H1 (cell line): ENCODE measurements around the gene OR51G2. TPM values are rescaled to one million over a fixed set of nuclear protein-coding genes. Genes with fewer than 3 reads are reported as not detected.

ENCODE experiments used
- CTCF ChIA-PET: fragments of 300-600 bp; sonication (Branson Sonifier 250); formaldehyde crosslinking; loops from one replicate; lab custom pipeline; 2021; ENCODE audit not compliant: partially characterized antibody; lab: Charles Lee
- POLR2A ChIA-PET: fragments of 300-600 bp; sonication (Branson Sonifier 250); formaldehyde crosslinking; loops from one replicate; lab custom pipeline; 2021; ENCODE audit warnings: inconsistent platforms; ENCODE audit not compliant: partially characterized antibody; lab: Charles Lee
- DNase-seq, 2 experiments: peaks; one replicate each; pipeline versions ENCODE4 v3.0.0 to v3.0.0-alpha.2; 2010 to 2022; ENCODE audit warnings: low spot score in 2 of 2, low read depth in 1 of 2, mixed read lengths in 1 of 2
- FAIRE-seq: peaks from 2 replicates; lab custom pipeline; 2011; peaks lifted over from hg19 to GRCh38; lab: Jason Lieb, UNC
- H2AFZ ChIP-seq: 2 replicates; pipeline ENCODE4 v1.8.1; 2012; ENCODE audit warnings: low read length, inconsistent platforms
- H2AK5ac ChIP-seq: 2 replicates; pipeline ENCODE4 v1.6.1; 2013; ENCODE audit warnings: low read depth, low read length
- H2BK120ac ChIP-seq: replicated peaks from 2 replicates; pipeline ENCODE3; 2013; ENCODE audit warnings: low read depth, low read length, inconsistent platforms
- H2BK12ac ChIP-seq: 2 replicates; pipeline ENCODE4 v1.6.1; 2013; ENCODE audit warnings: low read depth, low read length
- H2BK15ac ChIP-seq: 2 replicates; pipeline ENCODE4 v1.6.1; 2013; ENCODE audit warnings: low read length
- H2BK20ac ChIP-seq: 2 replicates; pipeline ENCODE4 v1.6.1; 2013; ENCODE audit warnings: low read length
- H2BK5ac ChIP-seq: 2 replicates; pipeline ENCODE4 v1.6.1; 2013; ENCODE audit warnings: low read depth, low read length
- H3K14ac ChIP-seq: 2 replicates; pipeline ENCODE4 v1.6.1; 2013; ENCODE audit warnings: inconsistent platforms; ENCODE audit not compliant: insufficient read length
- H3K18ac ChIP-seq: 2 replicates; pipeline ENCODE4 v1.6.1; 2013; ENCODE audit warnings: low read length; ENCODE audit errors: extremely low read depth
- H3K23ac ChIP-seq: 2 replicates; pipeline ENCODE4 v1.6.1; 2013; ENCODE audit warnings: inconsistent platforms; ENCODE audit not compliant: insufficient read length
- H3K23me2 ChIP-seq: 2 replicates; pipeline ENCODE4 v1.6.1; 2013; ENCODE audit warnings: low read depth, low read length
- H3K27ac ChIP-seq: 2 replicates; pipeline ENCODE4 v1.6.1; 2011; ENCODE audit warnings: low read depth, low read length, inconsistent platforms
- H3K27me3 ChIP-seq, 4 experiments: replicated peaks in 1 of 4; 1 replicate in 1 of 4; 2 replicates in 3 of 4; pipeline versions ENCODE4 v1.6.1 to v1.8.1; 2011 to 2013; ENCODE audit warnings: low read length in 3 of 4, mild to moderate bottlenecking in 3 of 4, inconsistent platforms in 2 of 4, mixed read lengths in 2 of 4, moderate library complexity in 1 of 4; ENCODE audit not compliant: control insufficient read depth in 3 of 4, insufficient read depth in 3 of 4; ENCODE audit errors: extremely low read depth in 1 of 4
- H3K36me3 ChIP-seq, 4 experiments: 2 replicates each; pipeline versions ENCODE4 v1.6.1 to v1.8.1; 2011 to 2013; ENCODE audit warnings: mild to moderate bottlenecking in 4 of 4, low read length in 3 of 4, moderate library complexity in 2 of 4, control low read depth in 1 of 4, inconsistent platforms in 1 of 4; ENCODE audit not compliant: insufficient read depth in 4 of 4, control insufficient read depth in 2 of 4
- H3K4ac ChIP-seq: replicated peaks from 2 replicates; pipeline ENCODE3; 2013; ENCODE audit warnings: low read length, low read depth, mixed read lengths, inconsistent platforms; ENCODE audit not compliant: insufficient read length
- H3K4me1 ChIP-seq, 4 experiments: replicated peaks in 1 of 4; 1 replicate in 1 of 4; 2 replicates in 3 of 4; pipeline versions ENCODE4 v1.6.1 to v1.8.1; 2011 to 2013; ENCODE audit warnings: low read length in 3 of 4, inconsistent platforms in 2 of 4, mixed read lengths in 1 of 4; ENCODE audit not compliant: insufficient read depth in 4 of 4, control insufficient read depth in 3 of 4
- H3K4me2 ChIP-seq, 2 experiments: 2 replicates each; pipeline versions ENCODE4 v1.6.1 to v1.8.1; 2011 to 2013; ENCODE audit warnings: low read depth in 2 of 2, low read length in 2 of 2, control low read depth in 1 of 2, inconsistent platforms in 1 of 2, mild to moderate bottlenecking in 1 of 2; ENCODE audit not compliant: insufficient read depth in 1 of 2
- H3K4me3 ChIP-seq, 4 experiments: fragments of 200-600, 300-600 bp in 1 of 4; sonication (generic), shearing (Covaris generic), sonication (Bioruptor Twin) in 1 of 4; 2 replicates each; pipeline versions ENCODE4 v1.5.1 to v1.8.1; 2011 to 2016; ENCODE audit warnings: low read length in 4 of 4, low read depth in 3 of 4, control low read depth in 2 of 4, inconsistent platforms in 2 of 4, mild to moderate bottlenecking in 2 of 4, mixed read lengths in 1 of 4, moderate library complexity in 1 of 4; ENCODE audit not compliant: insufficient read depth in 2 of 4; ENCODE audit errors: extremely low read depth in 1 of 4
- H3K56ac ChIP-seq: replicated peaks from 2 replicates; pipeline ENCODE3; 2013; ENCODE audit warnings: low read depth, mild to moderate bottlenecking, mixed read lengths, low read length, inconsistent platforms; ENCODE audit not compliant: insufficient read length
- H3K79me1 ChIP-seq: 2 replicates; pipeline ENCODE4 v1.6.1; 2013; ENCODE audit warnings: low read depth, low read length, control low read depth
- H3K79me2 ChIP-seq, 2 experiments: 2 replicates each; pipeline versions ENCODE4 v1.6.1 to v1.8.1; 2012 to 2013; ENCODE audit warnings: low read length in 2 of 2, mild to moderate bottlenecking in 2 of 2, inconsistent platforms in 1 of 2; ENCODE audit not compliant: insufficient read depth in 2 of 2, control insufficient read depth in 1 of 2
- H3K9ac ChIP-seq, 4 experiments: replicated peaks in 1 of 4; 1 replicate in 1 of 4; 2 replicates in 3 of 4; pipeline versions ENCODE4 v1.6.1 to v1.8.1; 2011 to 2013; ENCODE audit warnings: low read depth in 3 of 4, low read length in 3 of 4, control low read depth in 2 of 4, mild to moderate bottlenecking in 2 of 4, moderate library complexity in 2 of 4, inconsistent platforms in 1 of 4; ENCODE audit errors: extremely low read depth in 1 of 4
- H3K9me3 ChIP-seq, 2 experiments: 2 replicates each; pipeline versions ENCODE4 v1.6.1 to v1.8.1; 2012 to 2013; ENCODE audit warnings: mild to moderate bottlenecking in 2 of 2, moderate library complexity in 2 of 2, control low read depth in 1 of 2, inconsistent platforms in 1 of 2, low read depth in 1 of 2, low read length in 1 of 2, mixed read lengths in 1 of 2; ENCODE audit not compliant: insufficient read depth in 2 of 2
- H4K20me1 ChIP-seq, 2 experiments: replicated peaks in 1 of 2; 2 replicates each; pipeline versions ENCODE3 to v1.8.1; 2011 to 2013; ENCODE audit warnings: inconsistent platforms in 2 of 2, low read length in 2 of 2, mild to moderate bottlenecking in 1 of 2; ENCODE audit not compliant: insufficient read depth in 2 of 2, control insufficient read depth in 1 of 2
- H4K5ac ChIP-seq: 2 replicates; pipeline ENCODE4 v1.6.1; 2013; ENCODE audit warnings: low read length, low read depth, mixed read lengths, inconsistent platforms; ENCODE audit not compliant: insufficient read length
- H4K8ac ChIP-seq: 2 replicates; pipeline ENCODE4 v1.8.0; 2013; ENCODE audit warnings: mild to moderate bottlenecking, moderate library complexity, low read length, inconsistent platforms; ENCODE audit not compliant: insufficient read depth; ENCODE audit errors: extremely low read depth
- H4K91ac ChIP-seq: replicated peaks from 2 replicates; pipeline ENCODE3; 2013; ENCODE audit warnings: low read length, mixed read lengths, inconsistent platforms; ENCODE audit not compliant: insufficient read length
- CHD1 ChIP-seq: IDR thresholded peaks from 2 replicates; pipeline ENCODE4 v1.6.1; 2012; ENCODE audit warnings: low read depth, low read length, improper control_type of control experiment
- CTBP2 ChIP-seq: IDR thresholded peaks from 2 replicates; pipeline ENCODE4 v1.7.0; 2011; ENCODE audit warnings: borderline replicate concordance, mild to moderate bottlenecking, moderate library complexity, mixed read lengths, low read length; ENCODE audit not compliant: insufficient read depth, insufficient read length
- E2F6 ChIP-seq: IDR thresholded peaks from 2 replicates; pipeline ENCODE4 v1.6.1; 2012; ENCODE audit warnings: inconsistent platforms
- SP1 ChIP-seq: IDR thresholded peaks from 2 replicates; pipeline ENCODE4 v1.6.1; 2011; ENCODE audit warnings: low read depth, low read length
- SRF ChIP-seq: IDR thresholded peaks from 2 replicates; pipeline ENCODE4 v1.6.1; 2011; ENCODE audit warnings: mild to moderate bottlenecking, low read depth, low read length, moderate library complexity
- WGBS, 2 experiments: shearing (Covaris generic) in 1 of 2; methylation state at CpG; one replicate each; pipeline versions ENCODE4 v1.1.6 to v1.1.7; 2013 to 2015; ENCODE audit warnings: low lambda C conversion rate in 2 of 2, mixed read lengths in 2 of 2, inconsistent platforms in 1 of 2, low coverage in 1 of 2, missing lambda C conversion rate in 1 of 2; ENCODE audit not compliant: insufficient replicate concordance in 2 of 2, insufficient coverage in 1 of 2, insufficient read length in 1 of 2; ENCODE audit errors: extremely low coverage in 1 of 2, missing lambda C conversion rate in 1 of 2; 5-methylcytosine and 5-hydroxymethylcytosine counted together
- polyA plus RNA-seq, 7 experiments: library from polyadenylated mRNA; depleted of rRNA in 3 of 7; stranded (reverse) in 5 of 7; unstranded in 2 of 7; fragments of >200 nt in 5 of 7; fragments of 200-250 nt in 2 of 7; gene quantifications; 1 replicate in 5 of 7; 2 replicates in 1 of 7; 4 replicates in 1 of 7; pipeline versions ENCODE4 v1.2.1 to v1.2.3, GENCODE V29; 2011 to 2013; ENCODE audit warnings: missing spikeins in 2 of 7, mixed read lengths in 2 of 7
- total RNA-seq: library from RNA; stranded (reverse); fragmentation: NEBNext Ultra II Directional; extraction: Animal tissue kit (Norgen Biotek cat#: 25700); gene quantifications from 2 replicates; pipeline ENCODE4 v1.2.1, GENCODE V29; 2021
- TF ChIP-seq, protein P1 (sequence below): IDR thresholded peaks from 2 replicates; pipeline ENCODE4 v1.6.1; 2012; ENCODE audit warnings: inconsistent platforms

The OR51G2 gene
- total and polyA plus RNA-seq, 2 of the 8 experiments (the other 6 are each of a cell fraction or from before 2014, with no cell fraction given): not detected

GRCh38 chr11:4921796-4922195, 2.6 kb upstream of the OR51G2 start:
- Histone ChIP-seq H2BK120ac (no peak overlapping the region), H4K20me1 (peaks cover 0 to 1% of the 10 kb centered on the region in 2 experiments), H3K27me3 (no peaks in the 10 kb centered on the region), H3K56ac (no peak overlapping the region), H3K27ac (no peak overlapping the region), H4K8ac (no peak overlapping the region), H4K5ac (no peak overlapping the region), H3K23me2 (no peaks in the 10 kb centered on the region), H2BK20ac (no peak overlapping the region), H3K18ac (no peak overlapping the region), H2BK5ac (no peak overlapping the region), H3K36me3 (no peaks in the 10 kb centered on the region), H3K79me2 (no peaks in the 10 kb centered on the region), H2BK15ac (no peak overlapping the region), H3K79me1 (no peaks in the 10 kb centered on the region), H3K9me3 (no peaks in the 10 kb centered on the region), H4K91ac (no peak overlapping the region), H3K4me2 (no peak overlapping the region), H2AK5ac (no peak overlapping the region), H3K4ac (no peak overlapping the region), H3K23ac (no peak overlapping the region), H2AFZ (no peak overlapping the region), H3K9ac (no peak overlapping the region), H2BK12ac (no peak overlapping the region), H3K14ac (no peak overlapping the region), H3K4me1 (no peaks in the 10 kb centered on the region), H3K4me3 (no peak overlapping the region)
- no peak for DNase-seq
- CTCF ChIA-PET: no interaction called here
- POLR2A ChIA-PET: no interaction called here
- WGBS, 2 experiments: 93% methylated on average over 1 of the region's 1 CpG; no CpG with 5 or more reads in 1 of the 2 experiments
- FAIRE-seq: no peak
- TF ChIP-seq CHD1 (no peak), SP1 (no peak), CTBP2 (no peak), E2F6 (no peak), SRF (no peak)
- TF ChIP-seq, protein P1, sequence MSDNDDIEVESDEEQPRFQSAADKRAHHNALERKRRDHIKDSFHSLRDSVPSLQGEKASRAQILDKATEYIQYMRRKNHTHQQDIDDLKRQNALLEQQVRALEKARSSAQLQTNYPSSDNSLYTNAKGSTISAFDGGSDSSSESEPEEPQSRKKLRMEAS: no peak
